ENCODE results near the gene ADCY2.

ADCY2 gene

DNA sequence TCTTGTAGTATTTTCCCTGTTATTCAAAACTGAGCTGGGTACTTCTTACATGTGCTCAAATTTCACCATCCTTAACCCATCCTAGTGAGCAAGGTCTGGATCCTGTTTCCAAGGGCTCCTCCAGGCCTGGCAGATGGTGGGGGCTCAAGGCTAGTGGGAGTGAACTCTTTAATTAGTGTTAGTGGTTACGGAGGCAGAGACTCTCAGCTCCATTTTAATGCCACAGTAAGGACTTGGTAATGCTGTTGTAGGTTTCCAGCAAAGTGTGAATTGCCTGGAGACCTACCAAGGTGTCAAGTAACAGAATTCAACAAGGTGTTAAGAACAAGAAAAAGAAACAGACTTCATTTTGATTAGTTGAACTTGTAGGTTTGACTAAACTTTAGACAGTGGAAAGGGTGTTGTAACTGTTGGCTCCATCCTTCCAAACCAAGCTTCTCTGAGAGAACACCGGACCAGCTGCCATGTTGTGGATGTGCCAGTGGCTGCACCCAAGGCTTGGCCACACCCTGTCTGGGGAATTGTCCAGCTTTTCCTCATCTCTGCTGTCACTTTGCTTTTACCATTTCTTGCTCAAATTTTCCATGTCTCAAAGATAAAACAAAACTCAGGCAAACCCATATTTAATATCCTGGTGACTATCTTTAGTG, 98.7 kb downstream of the ADCY2 start:
- Histone ChIP-seq H2AK5ac (ENCODE audit: low read length, severe bottlenecking) (no peak overlapping the region), H3K9ac (ENCODE audit: low read length) (no peak overlapping the region), H3K18ac (ENCODE audit: low read depth in 1 of 2, low read length in 2 of 2) (no peak overlapping the region), H2BK15ac (ENCODE audit: low read depth, poor library complexity, severe bottlenecking) (no peak overlapping the region), H3K27ac (ENCODE audit: low read length, poor library complexity, severe bottlenecking) (no peak overlapping the region), H3K23ac (ENCODE audit: low read length in 2 of 2) (no peak overlapping the region), H3K79me1 (replicated peaks; ENCODE audit: low read length, poor library complexity, severe bottlenecking) (no peaks in the 10 kb centered on the region), H3K36me3 (ENCODE audit: control insufficient read depth in 1 of 2, insufficient read depth in 2 of 2, low read depth in 1 of 2, low read length in 2 of 2) (no peaks in the 10 kb centered on the region), H2AFZ (ENCODE audit: low read depth, low read length) (no peak overlapping the region), H3K4me2 (ENCODE audit: low read length, poor library complexity, severe bottlenecking) (no peak overlapping the region), H3K4ac (ENCODE audit: low read depth in 1 of 2, low read length in 2 of 2) (no peak overlapping the region), H2BK5ac (ENCODE audit: low read depth, low read length, poor library complexity, severe bottlenecking) (no peak overlapping the region), H3K9me3 (ENCODE audit: control insufficient read depth, low read length) (no peaks in the 10 kb centered on the region), H4K8ac (ENCODE audit: low read length) (no peak overlapping the region), H3K4me3 (ENCODE audit: insufficient read depth in 1 of 2, low read depth in 1 of 2, low read length in 2 of 2) (no peak overlapping the region), H3K14ac (ENCODE audit: low read length in 2 of 2) (no peak overlapping the region), H4K91ac (ENCODE audit: low read length) (no peak overlapping the region), H2BK12ac (ENCODE audit: low read length in 2 of 2) (no peak overlapping the region), H3K4me1 (ENCODE audit: control insufficient read depth, insufficient read depth, low read depth, low read length) (no peaks in the 10 kb centered on the region), H2BK120ac (ENCODE audit: low read depth, low read length) (no peak overlapping the region), H3K27me3 (ENCODE audit: control insufficient read depth in 1 of 2, insufficient read depth in 1 of 2, low read length in 2 of 2) (no peaks in the 10 kb centered on the region)
- no peak for DNase-seq
- WGBS, result 58% methylated on average over 2 of the region's 2 CpGs

DNA sequence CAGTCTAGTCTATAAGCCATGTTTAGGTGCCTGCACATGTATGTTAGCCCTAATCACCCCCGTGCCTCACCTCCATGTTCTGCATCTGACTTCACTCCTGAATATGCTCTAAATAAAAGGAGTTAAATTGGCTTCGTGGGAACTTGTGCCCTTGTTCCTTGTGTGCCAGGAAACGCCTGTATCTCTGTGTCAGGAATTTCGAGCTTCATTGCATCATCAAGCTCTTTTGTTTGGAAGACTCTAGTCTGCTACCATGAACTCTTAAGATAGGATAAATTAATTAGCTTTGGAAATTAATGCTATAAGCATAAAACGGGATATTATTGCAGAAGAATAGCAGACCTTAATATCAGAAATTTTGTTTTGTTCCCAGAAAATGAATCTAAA, 99.2 kb downstream of the ADCY2 start:
- 68% methylated on average over 4 of the region's 5 CpGs for WGBS
- H3K4me1 ChIP-seq (ENCODE audit: control insufficient read depth, insufficient read depth, low read depth, low read length), result no peaks in the 10 kb centered on the region

DNA sequence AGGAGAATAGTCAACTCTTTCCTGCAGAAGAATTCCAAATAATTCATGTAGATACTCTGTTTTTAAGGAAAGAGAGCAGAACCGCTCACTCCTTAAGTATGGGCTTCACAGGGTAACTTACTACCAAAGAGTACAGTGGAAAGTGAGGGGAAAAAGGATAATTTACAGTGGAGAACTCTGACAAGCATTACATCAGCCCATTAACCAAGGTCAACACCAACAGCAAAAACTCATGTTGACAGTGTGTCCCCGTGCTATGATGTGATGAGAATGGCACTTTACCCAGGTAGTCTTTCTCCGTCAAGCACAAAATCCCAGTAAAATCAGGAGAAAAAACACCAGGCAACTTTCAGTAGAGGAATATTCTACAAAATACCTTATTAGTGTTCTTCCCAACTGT, 104.3 kb downstream of the ADCY2 start:
- 83% methylated on average over 2 of the region's 3 CpGs for WGBS
- Histone ChIP-seq H3K27ac (ENCODE audit: low read length, poor library complexity, severe bottlenecking) (no peak overlapping the region), H2BK12ac (ENCODE audit: low read length in 2 of 2) (no peak overlapping the region), H2BK15ac (ENCODE audit: low read depth, poor library complexity, severe bottlenecking) (no peak overlapping the region), H3K9me3 (ENCODE audit: control insufficient read depth, low read length) (no peaks in the 10 kb centered on the region), H2BK5ac (ENCODE audit: low read depth, low read length, poor library complexity, severe bottlenecking) (no peak overlapping the region), H3K79me1 (replicated peaks; ENCODE audit: low read length, poor library complexity, severe bottlenecking) (no peaks in the 10 kb centered on the region), H3K18ac (ENCODE audit: low read depth in 1 of 2, low read length in 2 of 2) (no peak overlapping the region), H3K14ac (ENCODE audit: low read length in 2 of 2) (no peak overlapping the region), H3K23ac (ENCODE audit: low read length in 2 of 2) (no peak overlapping the region), H3K4ac (ENCODE audit: low read depth in 1 of 2, low read length in 2 of 2) (no peak overlapping the region), H4K8ac (ENCODE audit: low read length) (no peak overlapping the region), H2AFZ (ENCODE audit: low read depth, low read length) (no peak overlapping the region), H2BK120ac (ENCODE audit: low read depth, low read length) (no peak overlapping the region), H4K91ac (ENCODE audit: low read length) (no peak overlapping the region), H3K9ac (ENCODE audit: low read length) (no peak overlapping the region), H3K27me3 (ENCODE audit: control insufficient read depth in 1 of 2, insufficient read depth in 1 of 2, low read length in 2 of 2) (no peaks in the 10 kb centered on the region), H3K36me3 (ENCODE audit: control insufficient read depth in 1 of 2, insufficient read depth in 2 of 2, low read depth in 1 of 2, low read length in 2 of 2) (no peaks in the 10 kb centered on the region), H3K4me1 (ENCODE audit: control insufficient read depth, insufficient read depth, low read depth, low read length) (no peaks in the 10 kb centered on the region), H3K4me3 (ENCODE audit: insufficient read depth in 1 of 2, low read depth in 1 of 2, low read length in 2 of 2) (no peak overlapping the region), H2AK5ac (ENCODE audit: low read length, severe bottlenecking) (no peak overlapping the region), H3K4me2 (ENCODE audit: low read length, poor library complexity, severe bottlenecking) (no peak overlapping the region)
- DNase-seq, result no peak

More for the DNA sequence above, 99.2 kb downstream of the ADCY2 start:
- no peak overlapping the region for H4K91ac ChIP-seq (ENCODE audit: low read length)
- no peak overlapping the region for H3K18ac ChIP-seq (ENCODE audit: low read depth in 1 of 2, low read length in 2 of 2)
- no peaks in the 10 kb centered on the region for H3K79me1 ChIP-seq (replicated peaks; ENCODE audit: low read length, poor library complexity, severe bottlenecking)
- no peak overlapping the region for H2BK120ac ChIP-seq (ENCODE audit: low read depth, low read length)
- H2BK15ac ChIP-seq (ENCODE audit: low read depth, poor library complexity, severe bottlenecking), result no peak overlapping the region
- no peak overlapping the region for H2AK5ac ChIP-seq (ENCODE audit: low read length, severe bottlenecking)
- no peak overlapping the region for H3K14ac ChIP-seq (ENCODE audit: low read length in 2 of 2)
- no peak for DNase-seq
- H3K27me3 ChIP-seq (ENCODE audit: control insufficient read depth in 1 of 2, insufficient read depth in 1 of 2, low read length in 2 of 2), result no peaks in the 10 kb centered on the region
- H3K27ac ChIP-seq (ENCODE audit: low read length, poor library complexity, severe bottlenecking), result no peak overlapping the region
- no peaks in the 10 kb centered on the region for H3K9me3 ChIP-seq (ENCODE audit: control insufficient read depth, low read length)
- no peak overlapping the region for H3K9ac ChIP-seq (ENCODE audit: low read length)
- no peak overlapping the region for H2BK5ac ChIP-seq (ENCODE audit: low read depth, low read length, poor library complexity, severe bottlenecking)
- H3K23ac ChIP-seq (ENCODE audit: low read length in 2 of 2), result no peak overlapping the region
- no peak overlapping the region for H4K8ac ChIP-seq (ENCODE audit: low read length)
- H2AFZ ChIP-seq (ENCODE audit: low read depth, low read length), result no peak overlapping the region
- no peak overlapping the region for H3K4me2 ChIP-seq (ENCODE audit: low read length, poor library complexity, severe bottlenecking)
- H2BK12ac ChIP-seq (ENCODE audit: low read length in 2 of 2), result no peak overlapping the region
- no peak overlapping the region for H3K4ac ChIP-seq (ENCODE audit: low read depth in 1 of 2, low read length in 2 of 2)
- no peak overlapping the region for H3K4me3 ChIP-seq (ENCODE audit: insufficient read depth in 1 of 2, low read depth in 1 of 2, low read length in 2 of 2)
- no peaks in the 10 kb centered on the region for H3K36me3 ChIP-seq (ENCODE audit: control insufficient read depth in 1 of 2, insufficient read depth in 2 of 2, low read depth in 1 of 2, low read length in 2 of 2)

DNA sequence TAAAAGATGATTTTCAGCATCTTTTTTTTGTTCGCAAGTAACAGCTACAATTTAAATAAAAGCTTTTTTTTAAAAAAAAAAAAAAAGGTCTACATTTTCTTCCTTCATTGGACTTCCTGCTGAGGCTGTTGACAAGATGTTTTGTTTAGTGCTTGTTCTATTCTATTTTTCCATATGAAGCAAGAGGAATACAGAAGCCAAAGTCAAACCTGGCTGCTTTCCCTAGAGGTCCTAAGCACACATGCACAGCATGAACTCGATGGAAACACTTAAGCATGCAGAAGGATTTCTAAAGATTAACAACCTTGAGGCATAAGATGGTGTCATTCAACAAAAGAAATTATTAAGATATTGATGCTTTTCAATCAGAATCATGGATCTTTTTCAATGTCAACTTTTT, 105.1 kb downstream of the ADCY2 start:
- H2AK5ac ChIP-seq (ENCODE audit: low read length, severe bottlenecking), result no peak overlapping the region
- no peaks in the 10 kb centered on the region for H3K9me3 ChIP-seq (ENCODE audit: control insufficient read depth, low read length)
- H2BK15ac ChIP-seq (ENCODE audit: low read depth, poor library complexity, severe bottlenecking), result no peak overlapping the region
- no peak overlapping the region for H3K9ac ChIP-seq (ENCODE audit: low read length)
- no peak overlapping the region for H4K8ac ChIP-seq (ENCODE audit: low read length)
- no peaks in the 10 kb centered on the region for H3K36me3 ChIP-seq (ENCODE audit: control insufficient read depth in 1 of 2, insufficient read depth in 2 of 2, low read depth in 1 of 2, low read length in 2 of 2)
- H3K4ac ChIP-seq (ENCODE audit: low read depth in 1 of 2, low read length in 2 of 2), result no peak overlapping the region
- no peak overlapping the region for H3K23ac ChIP-seq (ENCODE audit: low read length in 2 of 2)
- no peak overlapping the region for H3K18ac ChIP-seq (ENCODE audit: low read depth in 1 of 2, low read length in 2 of 2)
- H3K79me1 ChIP-seq (replicated peaks; ENCODE audit: low read length, poor library complexity, severe bottlenecking), result no peaks in the 10 kb centered on the region
- no peak overlapping the region for H3K4me3 ChIP-seq (ENCODE audit: insufficient read depth in 1 of 2, low read depth in 1 of 2, low read length in 2 of 2)
- no peak overlapping the region for H2AFZ ChIP-seq (ENCODE audit: low read depth, low read length)
- H3K4me1 ChIP-seq (ENCODE audit: control insufficient read depth, insufficient read depth, low read depth, low read length), result no peaks in the 10 kb centered on the region
- no peak overlapping the region for H4K91ac ChIP-seq (ENCODE audit: low read length)
- WGBS, result no CpG with 5 or more reads among the region's 2 CpGs
- no peak overlapping the region for H3K4me2 ChIP-seq (ENCODE audit: low read length, poor library complexity, severe bottlenecking)
- H2BK5ac ChIP-seq (ENCODE audit: low read depth, low read length, poor library complexity, severe bottlenecking), result no peak overlapping the region
- DNase-seq, result no peak
- H3K27ac ChIP-seq (ENCODE audit: low read length, poor library complexity, severe bottlenecking), result no peak overlapping the region
- no peaks in the 10 kb centered on the region for H3K27me3 ChIP-seq (ENCODE audit: control insufficient read depth in 1 of 2, insufficient read depth in 1 of 2, low read length in 2 of 2)
- no peak overlapping the region for H2BK12ac ChIP-seq (ENCODE audit: low read length in 2 of 2)
- no peak overlapping the region for H2BK120ac ChIP-seq (ENCODE audit: low read depth, low read length)
- no peak overlapping the region for H3K14ac ChIP-seq (ENCODE audit: low read length in 2 of 2)
